ENCODE measurements around the gene MAPKAPK2. TPM values are rescaled to one million over a fixed set of nuclear protein-coding genes. Genes with fewer than 3 reads are reported as not detected.

The MAPKAPK2 gene
- total RNA-seq, 1 experiment from 2014 or later: 51.1 TPM

DNA sequence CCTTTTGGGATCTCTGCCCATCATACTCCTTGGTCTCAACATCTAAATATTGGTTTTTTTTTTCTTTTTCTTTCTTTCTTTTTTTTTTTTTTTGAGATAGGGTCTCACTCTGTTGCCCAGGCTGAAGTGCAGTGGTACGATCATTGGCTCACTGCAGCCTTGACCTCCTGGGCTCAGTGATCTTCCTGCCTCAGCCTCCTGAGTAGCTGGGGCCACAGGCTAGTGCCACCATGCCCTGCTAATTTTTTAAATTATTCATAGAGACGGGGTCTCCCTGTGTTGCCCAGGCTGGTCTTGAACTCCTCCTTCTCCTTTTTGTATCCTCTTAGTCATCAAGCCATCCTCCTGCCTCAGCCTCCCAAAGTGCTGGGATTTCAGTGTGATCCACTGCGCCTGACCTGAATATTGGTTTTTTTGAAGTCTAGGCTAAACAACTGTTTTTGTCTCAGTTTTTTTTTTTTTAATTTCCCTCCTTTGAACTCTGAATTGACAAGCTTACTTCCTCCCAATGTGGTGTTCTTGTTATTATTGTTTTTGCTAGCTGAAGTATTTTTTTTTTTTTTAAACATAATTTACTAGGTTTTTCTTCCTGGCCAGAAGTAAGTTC lies 30.9 kb downstream of the MAPKAPK2 start:
- no peaks in the 10 kb centered on the region for H3K9me3 ChIP-seq (ENCODE audit: control insufficient read depth in 1 of 2, insufficient read depth in 1 of 2, low read depth in 1 of 2, low read length in 2 of 2)
- no peak overlapping the region for H2AFZ ChIP-seq (ENCODE audit: low read depth, low read length, poor library complexity, severe bottlenecking)
- H3K36me3 ChIP-seq (ENCODE audit: control insufficient read depth in 1 of 2, insufficient read depth in 2 of 2, low read length in 2 of 2): no peaks in the 10 kb centered on the region
- POLR2A ChIA-PET: no interaction called here
- no TSS peak for BruUV-seq (replicated peaks)
- no peak overlapping the region for H3K4me3 ChIP-seq (replicated peaks in 1 of 2; ENCODE audit: low read depth in 1 of 2, low read length in 2 of 2)
- TF ChIP-seq EGR1 (IDR thresholded peaks at IDR 0.05; ENCODE audit: low read depth) (no peak), CEBPB (IDR thresholded peaks at IDR 0.05; ENCODE audit: low read depth) (no peak), TCF7L2 (IDR thresholded peaks at IDR 0.05; ENCODE audit: borderline replicate concordance, extremely low read depth, insufficient read depth, insufficient read length) (no peak)
- TF ChIP-seq, protein P1, sequence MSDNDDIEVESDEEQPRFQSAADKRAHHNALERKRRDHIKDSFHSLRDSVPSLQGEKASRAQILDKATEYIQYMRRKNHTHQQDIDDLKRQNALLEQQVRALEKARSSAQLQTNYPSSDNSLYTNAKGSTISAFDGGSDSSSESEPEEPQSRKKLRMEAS (IDR thresholded peaks at IDR 0.05): no peak
- TF ChIP-seq, protein P2, sequence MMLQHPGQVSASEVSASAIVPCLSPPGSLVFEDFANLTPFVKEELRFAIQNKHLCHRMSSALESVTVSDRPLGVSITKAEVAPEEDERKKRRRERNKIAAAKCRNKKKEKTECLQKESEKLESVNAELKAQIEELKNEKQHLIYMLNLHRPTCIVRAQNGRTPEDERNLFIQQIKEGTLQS (IDR thresholded peaks at IDR 0.05): no peak
- no peaks in the 10 kb centered on the region for H3K9me2 ChIP-seq (ENCODE audit: insufficient read depth)
- no peak overlapping the region for H3K4me2 ChIP-seq (ENCODE audit: low read length)
- DNase-seq (ENCODE audit: low read depth, low spot score) (no peak), ATAC-seq (no peak)
- no peaks in the 10 kb centered on the region for H4K20me1 ChIP-seq (ENCODE audit: insufficient read depth)
- RAD21 ChIA-PET (ENCODE audit: low non-redundant PET in 1 of 2, low total read pairs in 2 of 2, uncharacterized antibody in 2 of 2, unreplicated experiment in 2 of 2): no interaction called here
- intact Hi-C loops (cut with micrococcal nuclease): no loop called here
- CTCF ChIA-PET: interaction anchor here (1.2 to 2.3 kb wide), 3 partner anchors 11 to 266 kb away, joined by 3 to 12 read pairs (median 3); no protein-coding TSS in a partner anchor
- H3K27me3 ChIP-seq (ENCODE audit: insufficient read depth, low read length): no peaks in the 10 kb centered on the region
- H3K9ac ChIP-seq (ENCODE audit: low read length): no peak overlapping the region
- no peak overlapping the region for H3K27ac ChIP-seq (ENCODE audit: low read depth, low read length)
- peaks cover 6 to 16% of the 10 kb centered on the region in 2 experiments for H3K4me1 ChIP-seq (ENCODE audit: control insufficient read depth in 1 of 2, insufficient read depth in 2 of 2, low read length in 2 of 2)
- peaks cover 88% of the 10 kb centered on the region for H3K79me2 ChIP-seq (ENCODE audit: insufficient read depth, low read length)

DNA sequence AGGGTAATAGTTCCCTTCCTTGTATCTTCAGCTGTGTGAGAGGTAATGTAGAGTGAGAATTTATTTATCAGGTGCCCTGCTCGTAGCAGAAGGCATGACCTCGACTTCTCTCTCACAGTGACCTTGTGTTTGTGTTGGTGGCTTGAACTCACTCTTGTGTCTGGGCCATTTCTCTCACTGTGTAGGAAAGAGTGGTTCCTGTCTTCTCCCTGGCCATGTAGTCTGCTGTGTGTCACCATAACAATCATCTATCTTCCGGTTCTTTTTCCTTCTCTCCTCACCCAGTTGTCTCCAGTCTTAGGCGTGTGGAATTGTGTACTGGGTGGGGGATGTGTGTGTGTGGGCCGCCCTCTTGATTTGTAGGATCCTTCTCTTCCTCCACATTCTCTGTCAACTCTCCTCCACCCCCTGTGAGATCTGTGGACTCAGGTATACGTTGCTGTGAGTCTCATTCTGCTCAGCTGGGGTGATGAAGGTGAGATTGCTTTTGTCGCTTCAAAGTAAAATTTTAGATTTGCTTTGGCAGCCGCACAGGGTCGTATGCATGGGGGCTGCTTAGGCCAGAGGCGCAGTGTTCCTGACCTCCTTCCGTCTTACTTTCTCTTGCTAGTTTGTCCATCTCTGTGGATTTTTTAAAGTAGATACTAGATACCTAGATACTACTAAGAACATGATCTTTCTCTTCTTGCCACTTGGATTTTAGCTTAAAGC lies 31.6 kb downstream of the MAPKAPK2 start:
- Histone ChIP-seq H3K4me2 (ENCODE audit: low read length) (no peak overlapping the region), H3K27ac (ENCODE audit: low read depth, low read length) (no peak overlapping the region), H4K20me1 (ENCODE audit: insufficient read depth) (no peaks in the 10 kb centered on the region), H2AFZ (ENCODE audit: low read depth, low read length, poor library complexity, severe bottlenecking) (no peak overlapping the region), H3K9me3 (ENCODE audit: control insufficient read depth in 1 of 2, insufficient read depth in 1 of 2, low read depth in 1 of 2, low read length in 2 of 2) (no peaks in the 10 kb centered on the region), H3K27me3 (ENCODE audit: insufficient read depth, low read length) (no peaks in the 10 kb centered on the region), H3K4me1 (ENCODE audit: control insufficient read depth in 1 of 2, insufficient read depth in 2 of 2, low read length in 2 of 2) (peaks cover 6 to 23% of the 10 kb centered on the region in 2 experiments), H3K4me3 (replicated peaks in 1 of 2; ENCODE audit: low read depth in 1 of 2, low read length in 2 of 2) (no peak overlapping the region), H3K9me2 (ENCODE audit: insufficient read depth) (no peaks in the 10 kb centered on the region), H3K9ac (ENCODE audit: low read length) (no peak overlapping the region), H3K79me2 (ENCODE audit: insufficient read depth, low read length) (peaks cover 90% of the 10 kb centered on the region), H3K36me3 (ENCODE audit: control insufficient read depth in 1 of 2, insufficient read depth in 2 of 2, low read length in 2 of 2) (no peaks in the 10 kb centered on the region)
- intact Hi-C loops (cut with micrococcal nuclease): no loop called here
- no peak for DNase-seq (ENCODE audit: low read depth, low spot score)
- BruUV-seq (replicated peaks): no TSS peak
- ChIA-PET CTCF (interaction anchor here (1.4 to 2.3 kb wide), 2 partner anchors 10 to 265 kb away, joined by 3 to 12 read pairs; no protein-coding TSS in a partner anchor), RAD21 (ENCODE audit: low non-redundant PET in 1 of 2, low total read pairs in 2 of 2, uncharacterized antibody in 2 of 2, unreplicated experiment in 2 of 2) (no interaction called here), POLR2A (no interaction called here)
- no peak for ATAC-seq
- TF ChIP-seq POLR2AphosphoS5 (IDR thresholded peaks at IDR 0.05; ENCODE audit: low read depth, low read length) (no peak), RAD21 (IDR thresholded peaks at IDR 0.05; ENCODE audit: low read depth) (no peak), EZH2 (IDR thresholded peaks at IDR 0.05) (no peak), CBX3 (IDR thresholded peaks at IDR 0.05; ENCODE audit: low read depth) (no peak), SRF (IDR thresholded peaks at IDR 0.05; ENCODE audit: low read depth) (no peak), EGR1 (IDR thresholded peaks at IDR 0.05; ENCODE audit: low read depth) (no peak)
- TF ChIP-seq, protein P1 (IDR thresholded peaks at IDR 0.05): no peak
- TF ChIP-seq, protein P3, sequence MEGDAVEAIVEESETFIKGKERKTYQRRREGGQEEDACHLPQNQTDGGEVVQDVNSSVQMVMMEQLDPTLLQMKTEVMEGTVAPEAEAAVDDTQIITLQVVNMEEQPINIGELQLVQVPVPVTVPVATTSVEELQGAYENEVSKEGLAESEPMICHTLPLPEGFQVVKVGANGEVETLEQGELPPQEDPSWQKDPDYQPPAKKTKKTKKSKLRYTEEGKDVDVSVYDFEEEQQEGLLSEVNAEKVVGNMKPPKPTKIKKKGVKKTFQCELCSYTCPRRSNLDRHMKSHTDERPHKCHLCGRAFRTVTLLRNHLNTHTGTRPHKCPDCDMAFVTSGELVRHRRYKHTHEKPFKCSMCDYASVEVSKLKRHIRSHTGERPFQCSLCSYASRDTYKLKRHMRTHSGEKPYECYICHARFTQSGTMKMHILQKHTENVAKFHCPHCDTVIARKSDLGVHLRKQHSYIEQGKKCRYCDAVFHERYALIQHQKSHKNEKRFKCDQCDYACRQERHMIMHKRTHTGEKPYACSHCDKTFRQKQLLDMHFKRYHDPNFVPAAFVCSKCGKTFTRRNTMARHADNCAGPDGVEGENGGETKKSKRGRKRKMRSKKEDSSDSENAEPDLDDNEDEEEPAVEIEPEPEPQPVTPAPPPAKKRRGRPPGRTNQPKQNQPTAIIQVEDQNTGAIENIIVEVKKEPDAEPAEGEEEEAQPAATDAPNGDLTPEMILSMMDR (IDR thresholded peaks at IDR 0.05 in 2 of 3, conservative IDR thresholded peaks at IDR 0.05 in 1 of 3; ENCODE audit: borderline replicate concordance in 1 of 3, insufficient read depth in 1 of 3, low read depth in 2 of 3, low read length in 2 of 3): no peak
- TF ChIP-seq, protein P4, sequence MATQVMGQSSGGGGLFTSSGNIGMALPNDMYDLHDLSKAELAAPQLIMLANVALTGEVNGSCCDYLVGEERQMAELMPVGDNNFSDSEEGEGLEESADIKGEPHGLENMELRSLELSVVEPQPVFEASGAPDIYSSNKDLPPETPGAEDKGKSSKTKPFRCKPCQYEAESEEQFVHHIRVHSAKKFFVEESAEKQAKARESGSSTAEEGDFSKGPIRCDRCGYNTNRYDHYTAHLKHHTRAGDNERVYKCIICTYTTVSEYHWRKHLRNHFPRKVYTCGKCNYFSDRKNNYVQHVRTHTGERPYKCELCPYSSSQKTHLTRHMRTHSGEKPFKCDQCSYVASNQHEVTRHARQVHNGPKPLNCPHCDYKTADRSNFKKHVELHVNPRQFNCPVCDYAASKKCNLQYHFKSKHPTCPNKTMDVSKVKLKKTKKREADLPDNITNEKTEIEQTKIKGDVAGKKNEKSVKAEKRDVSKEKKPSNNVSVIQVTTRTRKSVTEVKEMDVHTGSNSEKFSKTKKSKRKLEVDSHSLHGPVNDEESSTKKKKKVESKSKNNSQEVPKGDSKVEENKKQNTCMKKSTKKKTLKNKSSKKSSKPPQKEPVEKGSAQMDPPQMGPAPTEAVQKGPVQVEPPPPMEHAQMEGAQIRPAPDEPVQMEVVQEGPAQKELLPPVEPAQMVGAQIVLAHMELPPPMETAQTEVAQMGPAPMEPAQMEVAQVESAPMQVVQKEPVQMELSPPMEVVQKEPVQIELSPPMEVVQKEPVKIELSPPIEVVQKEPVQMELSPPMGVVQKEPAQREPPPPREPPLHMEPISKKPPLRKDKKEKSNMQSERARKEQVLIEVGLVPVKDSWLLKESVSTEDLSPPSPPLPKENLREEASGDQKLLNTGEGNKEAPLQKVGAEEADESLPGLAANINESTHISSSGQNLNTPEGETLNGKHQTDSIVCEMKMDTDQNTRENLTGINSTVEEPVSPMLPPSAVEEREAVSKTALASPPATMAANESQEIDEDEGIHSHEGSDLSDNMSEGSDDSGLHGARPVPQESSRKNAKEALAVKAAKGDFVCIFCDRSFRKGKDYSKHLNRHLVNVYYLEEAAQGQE (IDR thresholded peaks at IDR 0.05; ENCODE audit: low read depth): no peak
